HG03097 (cell line): Measurements from ENCODE around the gene CXCR4.
A peak's percentile ranks its signal among the peaks of the same experiment; 100 is the strongest.

Experiments used
- ATAC-seq: cut with Tn5 transposase; IDR thresholded peaks from one replicate; pipeline ENCODE4 v1.9.1; 2021; ENCODE audit not compliant: unreplicated experiment, low FRiP score

Gene CXCR4

GRCh38 chr2:136117909-136118818, at the start of gene CXCR4:
Gene CXCR4 (minus strand): TSS chr2:136118149. CDS start chr2:136118060, 89 bp downstream.
- ATAC-seq = peak; percentile 30

GRCh38 chr2:136164280-136164776, 46.4 kb upstream of the CXCR4 start:
- no peak for ATAC-seq

GRCh38 chr2:136162438-136162837, 44.5 kb upstream of the CXCR4 start:
- ATAC-seq = no peak

GRCh38 chr2:136156411-136156810, 38.5 kb upstream of the CXCR4 start:
- ATAC-seq = no peak

- no peak for ATAC-seq
Observed at GRCh38 chr2:136154384-136154783, 36.4 kb upstream of the CXCR4 start.

- ATAC-seq = no peak
Observed at GRCh38 chr2:136151021-136151971, 33.3 kb upstream of the CXCR4 start.

GRCh38 chr2:136149011-136149410, 31.1 kb upstream of the CXCR4 start:
- ATAC-seq = no peak

- no peak for ATAC-seq
Observed at GRCh38 chr2:136146564-136146963, 28.6 kb upstream of the CXCR4 start.

GRCh38 chr2:136143603-136144451, 25.9 kb upstream of the CXCR4 start:
- ATAC-seq = no peak

- ATAC-seq = no peak
Observed at GRCh38 chr2:136141510-136142149, 23.7 kb upstream of the CXCR4 start.

GRCh38 chr2:136139631-136140030, 21.7 kb upstream of the CXCR4 start:
- no peak for ATAC-seq

GRCh38 chr2:136137982-136138381, 20.0 kb upstream of the CXCR4 start:
- no peak for ATAC-seq

- no peak for ATAC-seq
Observed at GRCh38 chr2:136136931-136137330, 19.0 kb upstream of the CXCR4 start.

- ATAC-seq = peak; percentile 32
Observed at GRCh38 chr2:136135921-136136906, 18.3 kb upstream of the CXCR4 start.

GRCh38 chr2:136135462-136135861, 17.5 kb upstream of the CXCR4 start:
- no peak for ATAC-seq

GRCh38 chr2:136134126-136134525, 16.2 kb upstream of the CXCR4 start:
- ATAC-seq = no peak

- ATAC-seq = no peak
Observed at GRCh38 chr2:136133586-136133985, 15.6 kb upstream of the CXCR4 start.

- ATAC-seq = no peak
Observed at GRCh38 chr2:136133176-136133575, 15.2 kb upstream of the CXCR4 start.

GRCh38 chr2:136132825-136133155, 14.8 kb upstream of the CXCR4 start:
- ATAC-seq = no peak
